ENCODE measurements around the gene FIBIN.

DNA sequence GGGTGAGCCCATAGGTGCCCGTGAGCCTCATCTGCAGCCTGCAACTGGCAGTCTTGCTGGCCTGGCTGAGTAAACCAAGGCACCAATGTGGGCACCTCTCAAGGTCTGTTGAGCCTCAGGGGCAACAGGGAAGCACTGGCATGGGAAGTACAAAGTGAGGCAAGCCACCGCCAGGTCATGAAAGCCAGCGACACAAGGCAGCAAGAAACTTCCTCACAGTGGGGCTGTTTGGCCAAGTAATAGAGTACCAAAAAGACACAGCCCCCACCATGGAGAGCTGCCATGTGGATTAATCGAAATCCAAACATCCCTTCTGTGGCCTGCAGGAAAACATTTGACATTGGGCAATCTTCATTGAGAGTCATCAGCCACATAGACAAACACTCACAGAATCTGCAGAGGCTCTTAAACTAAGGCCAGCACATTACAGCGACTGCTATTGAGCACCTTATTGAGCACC, 43.6 kb upstream of the FIBIN start:
- TF ChIP-seq EZH2 (IDR thresholded peaks at IDR 0.05; ENCODE audit: borderline replicate concordance, low read length), result no peak
- TF ChIP-seq, protein P1, sequence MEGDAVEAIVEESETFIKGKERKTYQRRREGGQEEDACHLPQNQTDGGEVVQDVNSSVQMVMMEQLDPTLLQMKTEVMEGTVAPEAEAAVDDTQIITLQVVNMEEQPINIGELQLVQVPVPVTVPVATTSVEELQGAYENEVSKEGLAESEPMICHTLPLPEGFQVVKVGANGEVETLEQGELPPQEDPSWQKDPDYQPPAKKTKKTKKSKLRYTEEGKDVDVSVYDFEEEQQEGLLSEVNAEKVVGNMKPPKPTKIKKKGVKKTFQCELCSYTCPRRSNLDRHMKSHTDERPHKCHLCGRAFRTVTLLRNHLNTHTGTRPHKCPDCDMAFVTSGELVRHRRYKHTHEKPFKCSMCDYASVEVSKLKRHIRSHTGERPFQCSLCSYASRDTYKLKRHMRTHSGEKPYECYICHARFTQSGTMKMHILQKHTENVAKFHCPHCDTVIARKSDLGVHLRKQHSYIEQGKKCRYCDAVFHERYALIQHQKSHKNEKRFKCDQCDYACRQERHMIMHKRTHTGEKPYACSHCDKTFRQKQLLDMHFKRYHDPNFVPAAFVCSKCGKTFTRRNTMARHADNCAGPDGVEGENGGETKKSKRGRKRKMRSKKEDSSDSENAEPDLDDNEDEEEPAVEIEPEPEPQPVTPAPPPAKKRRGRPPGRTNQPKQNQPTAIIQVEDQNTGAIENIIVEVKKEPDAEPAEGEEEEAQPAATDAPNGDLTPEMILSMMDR (conservative IDR thresholded peaks at IDR 0.05 in 1 of 2, IDR thresholded peaks at IDR 0.05 in 1 of 2; ENCODE audit: extremely low read depth in 1 of 2, insufficient read depth in 1 of 2, low read depth in 1 of 2, low read length in 2 of 2), result no peak

Data from mammary epithelial cell (primary cell).